ENCODE results near the gene PACS1. TPM values are rescaled to one million over a fixed set of nuclear protein-coding genes. Genes with fewer than 3 reads are reported as not detected.

PACS1 gene
- total and polyA plus RNA-seq, 2 donors (not counting 1 experiment from before 2014, with no cell fraction given) = 25.9 to 28.5 TPM

GRCh38 chr11:66070604-66071380, 720 bp downstream of the PACS1 start:
- Histone ChIP-seq H3K27ac (ENCODE audit: insufficient read depth, low read length) (peak overlapping the region; percentile 57), H2AFZ (ENCODE audit: low read length) (peak overlapping the region; percentile 30), H3K9me3 (ENCODE audit: control insufficient read depth, insufficient read depth, low read depth, low read length) (no peaks in the 10 kb centered on the region), H3K79me2 (ENCODE audit: control insufficient read depth, insufficient read depth, low read length) (peaks cover 22% of the 10 kb centered on the region), H4K20me1 (ENCODE audit: control insufficient read depth, extremely low read depth, insufficient read depth, low read length) (peaks cover 2% of the 10 kb centered on the region), H3K4me3 (replicated peaks in 1 of 4; ENCODE audit: control extremely low read depth in 1 of 4, insufficient read depth in 1 of 4, low read depth in 3 of 4, low read length in 4 of 4) (peak overlapping the region; percentile 71 to 78 (median 76)), H3K27me3 (ENCODE audit: control insufficient read depth, insufficient read depth, low read length) (no peaks in the 10 kb centered on the region), H3K4me1 (ENCODE audit: control insufficient read depth, extremely low read depth, insufficient read depth, low read length) (peaks cover 18% of the 10 kb centered on the region), H3K4me2 (ENCODE audit: extremely low read depth, insufficient read depth, low read length) (peak overlapping the region; percentile 80), H3K9ac (ENCODE audit: insufficient read depth, low read length) (peak overlapping the region; percentile 71), H3K36me3 (ENCODE audit: control insufficient read depth, insufficient read depth, low read length) (peaks cover 21% of the 10 kb centered on the region)
- no peak for TF ChIP-seq CTCF (conservative IDR thresholded peaks at IDR 0.05 in 1 of 2, IDR thresholded peaks at IDR 0.05 in 1 of 2; ENCODE audit: low read depth in 1 of 2, low read length in 2 of 2)
- no peak for TF ChIP-seq EZH2 (IDR thresholded peaks at IDR 0.05; ENCODE audit: low read length, missing control alignments)
- DNase-seq (ENCODE audit: low read depth in 2 of 2) = peak; percentile 27 to 40

GRCh38 chr11:66071381-66071801, 1.3 kb downstream of the PACS1 start:
- Histone ChIP-seq H3K9ac (ENCODE audit: insufficient read depth, low read length) (no peak overlapping the region), H3K27ac (ENCODE audit: insufficient read depth, low read length) (peak overlapping the region; percentile 57), H3K36me3 (ENCODE audit: control insufficient read depth, insufficient read depth, low read length) (peaks cover 21% of the 10 kb centered on the region), H3K4me2 (ENCODE audit: extremely low read depth, insufficient read depth, low read length) (peak overlapping the region; percentile 80), H3K4me3 (replicated peaks in 1 of 4; ENCODE audit: control extremely low read depth in 1 of 4, insufficient read depth in 1 of 4, low read depth in 3 of 4, low read length in 4 of 4) (peak overlapping the region; percentile 71 to 78 (median 76)), H3K79me2 (ENCODE audit: control insufficient read depth, insufficient read depth, low read length) (peaks cover 22% of the 10 kb centered on the region), H3K27me3 (ENCODE audit: control insufficient read depth, insufficient read depth, low read length) (no peaks in the 10 kb centered on the region), H3K9me3 (ENCODE audit: control insufficient read depth, insufficient read depth, low read depth, low read length) (no peaks in the 10 kb centered on the region), H4K20me1 (ENCODE audit: control insufficient read depth, extremely low read depth, insufficient read depth, low read length) (no peaks in the 10 kb centered on the region), H2AFZ (ENCODE audit: low read length) (no peak overlapping the region), H3K4me1 (ENCODE audit: control insufficient read depth, extremely low read depth, insufficient read depth, low read length) (peaks cover 18% of the 10 kb centered on the region)
- no peak for DNase-seq (ENCODE audit: low read depth in 2 of 2)
- no peak for TF ChIP-seq CTCF (conservative IDR thresholded peaks at IDR 0.05 in 1 of 2, IDR thresholded peaks at IDR 0.05 in 1 of 2; ENCODE audit: low read depth in 1 of 2, low read length in 2 of 2)
- TF ChIP-seq EZH2 (IDR thresholded peaks at IDR 0.05; ENCODE audit: low read length, missing control alignments) = no peak

GRCh38 chr11:66072081-66072480, 2.0 kb downstream of the PACS1 start:
- peak overlapping the region; percentile 80 for H3K4me2 ChIP-seq (ENCODE audit: extremely low read depth, insufficient read depth, low read length)
- H3K9ac ChIP-seq (ENCODE audit: insufficient read depth, low read length) = no peak overlapping the region
- H4K20me1 ChIP-seq (ENCODE audit: control insufficient read depth, extremely low read depth, insufficient read depth, low read length) = no peaks in the 10 kb centered on the region
- H3K9me3 ChIP-seq (ENCODE audit: control insufficient read depth, insufficient read depth, low read depth, low read length) = no peaks in the 10 kb centered on the region
- no peak for DNase-seq (ENCODE audit: low read depth in 2 of 2)
- H3K27ac ChIP-seq (ENCODE audit: insufficient read depth, low read length) = no peak overlapping the region
- H3K4me3 ChIP-seq (replicated peaks in 1 of 4; ENCODE audit: control extremely low read depth in 1 of 4, insufficient read depth in 1 of 4, low read depth in 3 of 4, low read length in 4 of 4) = peak overlapping the region in 3 of 4 experiments; percentile 73 to 78 (median 78)
- H3K36me3 ChIP-seq (ENCODE audit: control insufficient read depth, insufficient read depth, low read length) = peaks cover 19% of the 10 kb centered on the region
- peaks cover 18% of the 10 kb centered on the region for H3K4me1 ChIP-seq (ENCODE audit: control insufficient read depth, extremely low read depth, insufficient read depth, low read length)
- H2AFZ ChIP-seq (ENCODE audit: low read length) = no peak overlapping the region
- H3K27me3 ChIP-seq (ENCODE audit: control insufficient read depth, insufficient read depth, low read length) = no peaks in the 10 kb centered on the region
- H3K79me2 ChIP-seq (ENCODE audit: control insufficient read depth, insufficient read depth, low read length) = peaks cover 24% of the 10 kb centered on the region
- TF ChIP-seq CTCF (conservative IDR thresholded peaks at IDR 0.05 in 1 of 2, IDR thresholded peaks at IDR 0.05 in 1 of 2; ENCODE audit: low read depth in 1 of 2, low read length in 2 of 2) = no peak
- no peak for TF ChIP-seq EZH2 (IDR thresholded peaks at IDR 0.05; ENCODE audit: low read length, missing control alignments)

Data from fibroblast of lung (primary cell).